HG02973 (cell line): ENCODE measurements around the gene VOPP1.
"Not testable (repeated sequence)": the region's sequence is repeated elsewhere in the genome, so short reads cannot be mapped to it uniquely, and the experiment has no call there.

Experiments used
- ATAC-seq: cut with Tn5 transposase; IDR thresholded peaks from one replicate; pipeline ENCODE4 v1.9.1; 2021; ENCODE audit warnings: moderate library complexity; ENCODE audit not compliant: unreplicated experiment

VOPP1 gene

DNA sequence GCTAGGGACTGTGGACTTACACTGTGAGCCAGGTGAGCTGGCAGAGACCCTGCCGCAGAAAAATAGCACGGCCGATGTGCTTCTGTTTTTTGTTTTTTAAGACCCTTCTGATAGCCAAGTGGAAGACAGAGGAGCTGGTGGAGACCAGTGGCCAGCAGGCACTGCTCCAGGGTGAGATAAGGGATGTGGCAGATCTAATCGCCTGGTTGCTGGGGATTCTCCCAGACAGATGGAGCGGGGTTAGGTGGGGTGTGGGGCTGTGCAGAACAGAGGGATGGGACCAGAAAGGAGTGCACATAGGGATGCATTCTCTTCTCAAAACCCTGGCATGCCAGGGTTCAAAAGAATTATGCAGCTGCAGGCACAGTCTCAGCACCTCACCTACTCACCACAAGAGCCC is 82.2 kb downstream of the VOPP1 start:
- no peak for ATAC-seq

- no peak for ATAC-seq
Measured at GRCh38 chr7:55489552-55489951, 82.8 kb downstream of the VOPP1 start.

- ATAC-seq, result no peak
Measured at GRCh38 chr7:55488804-55489340, 83.4 kb downstream of the VOPP1 start.

GRCh38 chr7:55488216-55488615 is 84.1 kb downstream of the VOPP1 start:
- ATAC-seq, result no peak

- ATAC-seq, result no peak
Measured at GRCh38 chr7:55486991-55487390, 85.3 kb downstream of the VOPP1 start.

DNA sequence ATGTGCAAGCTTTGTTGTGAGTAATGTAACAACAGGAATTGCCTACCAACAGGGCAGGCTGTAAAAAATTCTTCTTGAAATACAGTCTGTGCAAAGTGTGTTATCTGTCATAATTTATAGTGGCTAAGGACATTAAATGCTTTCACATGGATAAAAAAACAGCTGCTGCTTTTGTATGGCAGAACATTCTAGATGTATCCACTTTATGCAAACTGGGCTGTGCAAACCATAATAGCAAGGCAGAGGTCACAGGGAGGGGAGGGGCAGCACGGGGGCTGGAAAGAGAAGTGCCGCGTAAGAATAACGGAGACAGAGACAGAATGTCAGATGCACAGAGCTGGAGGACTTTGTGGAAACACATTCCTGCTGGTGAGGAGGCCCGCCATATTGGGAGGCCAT is 86.1 kb downstream of the VOPP1 start:
- no peak for ATAC-seq

- ATAC-seq, result no peak
Measured at GRCh38 chr7:55485501-55486191, 86.7 kb downstream of the VOPP1 start.

- no peak for ATAC-seq
Measured at GRCh38 chr7:55484834-55485233, 87.5 kb downstream of the VOPP1 start.

DNA sequence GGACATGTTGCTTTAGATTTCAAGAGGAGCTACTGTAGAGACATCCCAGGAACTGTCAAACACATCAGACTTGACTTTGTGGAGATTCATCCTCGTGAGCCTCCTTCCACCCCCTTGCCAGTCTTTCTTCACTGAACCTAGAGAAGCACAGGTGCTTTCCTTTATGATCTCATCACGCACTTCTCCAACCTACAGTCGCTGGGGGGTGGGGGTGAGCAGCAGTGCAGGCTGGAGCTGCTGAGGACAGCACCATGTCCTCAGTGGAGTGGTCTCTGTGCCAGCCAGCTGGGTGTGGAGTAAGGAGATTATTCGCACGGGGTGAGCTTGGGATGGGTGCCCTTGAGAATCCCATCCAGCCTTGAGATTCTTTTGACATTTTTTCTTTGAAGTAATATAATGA is 88.1 kb downstream of the VOPP1 start:
- no peak for ATAC-seq

- ATAC-seq, result no peak
Measured at GRCh38 chr7:55483046-55483445, 89.3 kb downstream of the VOPP1 start.

DNA sequence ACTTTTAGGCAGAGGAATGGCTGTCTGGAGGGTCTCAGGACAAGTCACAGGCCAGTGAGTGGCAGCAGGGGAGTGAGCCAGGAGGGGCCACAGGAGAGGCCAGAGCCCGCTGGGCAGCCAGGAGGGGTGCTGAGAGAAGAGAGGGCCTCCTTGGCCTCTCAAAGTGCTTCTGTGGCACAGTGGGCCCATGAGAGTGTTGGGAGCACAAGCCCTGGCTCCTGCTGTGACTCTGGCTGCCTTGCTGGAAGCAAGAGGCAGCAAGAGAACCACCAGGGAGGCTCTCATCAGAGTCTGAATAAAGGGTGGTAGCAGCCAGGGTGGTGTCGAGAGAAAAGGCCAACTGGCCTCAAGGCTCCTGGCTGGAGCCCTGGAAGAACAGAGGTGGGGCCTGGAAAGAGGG is 91.1 kb downstream of the VOPP1 start:
- ATAC-seq, result no peak

DNA sequence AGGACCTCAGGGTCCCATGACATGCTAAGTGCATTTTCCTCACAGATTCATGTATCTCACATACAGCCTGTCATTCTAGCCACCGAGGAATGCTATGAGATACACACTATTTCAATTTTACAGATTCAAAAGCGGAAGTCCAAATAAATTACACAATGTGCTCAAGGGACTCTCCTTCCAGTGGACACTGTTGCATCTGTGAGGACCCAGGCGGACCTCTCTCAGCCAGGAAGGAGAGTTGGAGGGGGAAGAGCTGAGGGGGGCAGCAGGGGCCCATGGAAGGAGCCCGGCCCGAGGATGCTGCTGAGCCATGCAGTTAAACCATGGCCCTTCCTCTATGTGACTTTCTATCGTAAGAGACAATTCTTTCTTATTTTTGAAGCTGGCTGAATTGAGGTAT is 93.6 kb downstream of the VOPP1 start:
- ATAC-seq, result no peak

GRCh38 chr7:55477781-55478374 is 94.4 kb downstream of the VOPP1 start:
- ATAC-seq, result no peak

GRCh38 chr7:55476852-55477780 is 95.2 kb downstream of the VOPP1 start:
- ATAC-seq, result no peak

DNA sequence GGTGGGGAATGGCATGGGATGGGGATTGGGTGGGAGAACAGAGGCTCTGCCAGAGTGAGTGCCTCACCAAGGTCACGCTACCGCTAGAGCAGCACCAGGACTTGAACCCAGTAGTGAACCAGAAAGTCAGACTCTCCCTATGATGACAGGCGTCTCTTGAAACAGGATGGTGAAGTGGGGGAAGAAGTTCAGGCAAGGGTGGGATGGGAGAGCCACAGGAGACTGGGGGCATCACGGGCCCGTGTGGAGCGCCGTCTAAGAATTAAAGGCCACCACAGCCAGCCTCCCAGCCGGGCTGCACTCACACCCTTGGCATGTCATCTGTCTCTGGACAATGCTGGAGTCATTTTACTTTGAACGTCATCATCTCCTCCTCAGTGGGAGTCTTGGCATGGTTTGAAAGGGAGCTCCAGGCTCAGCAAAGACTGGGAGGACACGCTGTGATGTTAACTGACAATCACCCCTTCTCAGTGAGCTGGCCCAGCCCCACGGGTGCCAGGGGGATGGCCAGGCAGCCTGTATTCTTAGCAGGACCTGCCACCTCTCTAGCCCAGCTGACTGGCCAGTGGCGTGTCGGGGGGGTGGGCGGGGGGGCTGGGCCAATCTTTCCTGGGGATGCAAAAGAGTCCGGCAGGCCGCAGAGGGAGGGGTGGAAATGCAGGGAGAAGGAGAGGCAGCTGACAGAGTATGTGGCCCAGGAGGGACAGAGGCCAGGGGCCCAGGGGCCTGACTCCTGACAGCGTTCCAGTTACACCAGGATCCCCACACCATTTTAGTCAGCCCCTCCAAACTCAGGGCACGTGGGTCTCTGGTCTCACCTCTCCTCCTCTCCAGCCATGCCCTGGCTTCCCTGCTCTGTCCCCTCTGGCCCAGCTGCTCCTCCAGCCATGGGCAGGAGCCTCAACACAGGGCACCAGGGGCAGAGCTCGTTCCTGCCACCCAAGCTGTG is 96.2 kb downstream of the VOPP1 start:
- ATAC-seq, result no peak

DNA sequence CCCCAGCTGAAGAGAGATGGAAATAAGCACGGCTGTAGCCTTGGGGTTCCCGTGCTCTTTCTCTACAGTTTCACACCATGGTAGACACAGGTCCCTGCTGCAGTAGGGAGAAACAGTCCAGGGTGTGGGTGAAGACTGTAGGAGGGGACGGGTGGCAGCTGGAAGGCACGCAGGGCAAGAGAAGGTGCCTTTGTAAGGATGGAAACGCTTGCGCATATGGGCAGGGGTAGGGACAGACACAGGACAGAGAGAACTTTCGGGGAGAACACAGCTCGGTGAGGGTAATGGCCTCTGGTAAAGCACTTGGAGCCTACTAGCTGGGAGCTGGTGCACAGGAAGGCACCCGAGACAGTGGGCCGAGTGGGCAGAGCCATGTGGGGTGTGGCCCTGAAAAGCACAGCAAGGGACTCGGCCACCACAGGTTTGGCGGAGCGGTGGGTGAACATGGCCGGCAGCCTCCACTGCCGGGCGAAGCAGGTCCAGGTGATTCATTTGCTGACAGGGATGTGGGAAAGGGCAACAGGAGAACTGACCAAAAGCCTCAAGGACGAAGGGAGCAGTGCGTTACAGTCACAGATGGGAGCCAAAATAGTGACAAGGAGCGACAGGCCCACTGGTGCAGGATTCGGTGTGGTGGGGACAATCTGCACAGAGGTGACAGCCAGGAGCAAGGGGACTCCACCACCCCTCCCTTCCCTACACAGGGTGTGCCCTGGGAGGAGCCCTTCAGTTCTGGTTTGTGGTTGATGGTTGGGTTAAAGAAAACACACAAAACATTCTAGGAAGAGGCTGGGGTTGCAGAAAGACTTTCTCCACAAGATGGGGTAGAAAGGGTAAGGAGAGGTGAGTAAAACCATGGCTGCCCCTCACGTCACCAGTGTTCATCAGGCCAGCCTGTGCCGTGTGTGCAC is 97.1 kb downstream of the VOPP1 start:
- ATAC-seq, result no peak

DNA sequence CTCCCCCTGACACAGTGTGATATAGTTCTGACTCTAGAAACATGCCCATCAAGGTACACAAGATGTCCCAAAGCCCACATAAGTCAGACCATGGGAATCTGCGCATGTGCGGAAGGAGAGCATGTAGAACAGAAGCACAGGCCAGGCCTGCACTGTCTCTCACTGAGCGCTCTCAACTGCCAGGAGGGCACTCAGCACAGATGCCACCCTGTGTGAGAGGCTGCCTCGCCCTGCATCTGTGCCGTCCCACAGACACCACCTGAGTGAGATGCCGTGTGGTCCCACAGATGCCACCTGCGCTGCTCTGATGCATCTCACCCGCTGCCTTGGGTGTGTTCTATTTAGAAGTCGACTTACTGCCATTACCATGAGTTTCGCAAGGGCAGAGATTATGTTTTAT is 98.4 kb downstream of the VOPP1 start:
- no peak for ATAC-seq

GRCh38 chr7:55472928-55473725 is 99.2 kb downstream of the VOPP1 start:
- ATAC-seq, result no peak

DNA sequence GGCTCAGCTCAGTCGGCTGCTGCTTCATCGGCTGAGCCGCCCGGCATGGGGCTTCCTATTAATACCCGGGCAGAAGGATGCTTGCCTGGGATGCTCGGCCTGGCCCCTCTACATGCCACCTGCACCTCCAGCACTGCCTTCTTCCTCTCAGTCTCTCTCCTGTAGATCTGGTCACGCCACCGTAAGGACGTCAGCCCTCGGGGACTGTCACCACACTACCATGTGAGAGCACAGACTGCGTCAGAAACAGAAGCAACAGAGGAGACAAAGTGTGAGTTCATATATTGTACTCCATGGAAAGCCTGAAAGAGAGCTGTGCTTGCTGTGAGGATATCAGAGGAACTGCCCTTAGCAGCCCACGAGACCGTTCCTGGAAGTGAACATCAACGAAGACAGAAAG is 99.9 kb downstream of the VOPP1 start:
- not testable (repeated sequence) for ATAC-seq
